ENCODE results near the gene GPR171.

Gene GPR171

DNA sequence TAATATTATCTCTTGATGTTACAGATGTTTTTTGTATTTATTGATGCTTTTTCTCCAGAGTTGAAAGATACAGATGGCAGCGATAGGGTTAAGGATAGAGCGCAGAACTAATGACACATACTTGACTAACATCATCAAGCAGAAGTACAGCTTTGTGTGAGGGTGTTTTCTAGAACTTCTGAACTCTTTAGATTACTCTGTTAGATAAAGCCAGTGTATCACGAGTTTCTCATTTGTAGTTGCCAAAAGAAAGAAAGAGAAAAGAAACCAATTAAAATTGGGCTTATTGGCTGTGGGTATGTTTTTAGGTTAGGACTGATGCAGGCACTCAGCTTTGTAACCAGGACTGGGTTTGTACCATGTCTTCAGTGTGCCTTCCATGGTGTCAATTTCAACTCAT is 6.6 kb upstream of the GPR171 start:
- H3K4me3 ChIP-seq (ENCODE audit: low read length) = no peak overlapping the region
- H3K4me1 ChIP-seq (ENCODE audit: control insufficient read depth, insufficient read depth, low read length) = peaks cover 16% of the 10 kb centered on the region
- no peak overlapping the region for H3K9ac ChIP-seq (ENCODE audit: low read length)
- H3K27me3 ChIP-seq (ENCODE audit: control insufficient read depth, insufficient read depth, low read length) = no peaks in the 10 kb centered on the region
- no peaks in the 10 kb centered on the region for H3K36me3 ChIP-seq (ENCODE audit: control insufficient read depth, insufficient read depth, low read length)
- H3K9me3 ChIP-seq (ENCODE audit: control insufficient read depth, low read length) = no peaks in the 10 kb centered on the region

DNA sequence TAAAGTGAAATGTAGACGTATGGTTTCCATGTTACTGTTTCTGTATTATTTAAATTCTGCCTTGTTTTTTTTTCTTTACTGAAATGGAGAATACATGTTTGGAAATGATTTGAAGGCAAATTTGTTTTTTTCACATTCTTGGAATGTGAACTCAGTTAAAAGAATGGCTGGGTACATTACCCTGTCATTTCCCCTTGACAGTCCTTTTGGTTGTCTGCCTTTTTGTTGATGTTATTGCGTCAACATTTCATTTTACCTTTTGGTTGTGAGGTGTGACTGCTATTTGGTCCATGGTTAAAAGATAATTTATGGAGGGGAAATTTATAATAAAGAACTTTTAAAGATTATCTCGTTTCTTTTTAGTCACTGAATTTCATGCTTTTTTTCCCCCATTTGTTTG is 3.2 kb upstream of the GPR171 start:
- Histone ChIP-seq H3K9ac (ENCODE audit: low read length) (no peak overlapping the region), H3K4me1 (ENCODE audit: control insufficient read depth, insufficient read depth, low read length) (peaks cover 15% of the 10 kb centered on the region), H3K9me3 (ENCODE audit: control insufficient read depth, low read length) (no peaks in the 10 kb centered on the region), H3K36me3 (ENCODE audit: control insufficient read depth, insufficient read depth, low read length) (no peaks in the 10 kb centered on the region), H3K27me3 (ENCODE audit: control insufficient read depth, insufficient read depth, low read length) (no peaks in the 10 kb centered on the region), H3K4me3 (ENCODE audit: low read length) (no peak overlapping the region)

DNA sequence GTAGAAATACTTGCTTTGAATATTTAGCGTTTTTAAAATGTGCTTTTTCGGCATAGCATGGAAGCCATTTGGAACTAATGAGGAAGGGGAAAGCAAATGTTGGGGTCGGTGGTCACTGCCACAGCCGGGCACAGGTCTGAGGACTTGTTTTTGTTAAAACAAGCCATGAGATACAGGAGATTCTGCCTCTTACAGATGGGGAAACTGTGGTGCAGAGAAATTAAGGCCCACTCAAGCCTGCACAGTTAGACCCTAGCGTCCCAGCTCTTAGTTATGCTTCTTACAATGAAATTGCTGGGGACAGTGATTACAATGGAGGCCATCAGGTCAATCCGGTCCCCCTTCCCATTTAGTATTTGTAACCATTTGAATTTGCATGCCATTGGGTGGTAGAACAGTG is 2.5 kb upstream of the GPR171 start:
- Histone ChIP-seq H3K9me3 (ENCODE audit: control insufficient read depth, low read length) (no peaks in the 10 kb centered on the region), H3K27me3 (ENCODE audit: control insufficient read depth, insufficient read depth, low read length) (no peaks in the 10 kb centered on the region), H3K4me1 (ENCODE audit: control insufficient read depth, insufficient read depth, low read length) (peaks cover 8% of the 10 kb centered on the region), H3K9ac (ENCODE audit: low read length) (no peak overlapping the region), H3K4me3 (ENCODE audit: low read length) (no peak overlapping the region), H3K36me3 (ENCODE audit: control insufficient read depth, insufficient read depth, low read length) (no peaks in the 10 kb centered on the region)

DNA sequence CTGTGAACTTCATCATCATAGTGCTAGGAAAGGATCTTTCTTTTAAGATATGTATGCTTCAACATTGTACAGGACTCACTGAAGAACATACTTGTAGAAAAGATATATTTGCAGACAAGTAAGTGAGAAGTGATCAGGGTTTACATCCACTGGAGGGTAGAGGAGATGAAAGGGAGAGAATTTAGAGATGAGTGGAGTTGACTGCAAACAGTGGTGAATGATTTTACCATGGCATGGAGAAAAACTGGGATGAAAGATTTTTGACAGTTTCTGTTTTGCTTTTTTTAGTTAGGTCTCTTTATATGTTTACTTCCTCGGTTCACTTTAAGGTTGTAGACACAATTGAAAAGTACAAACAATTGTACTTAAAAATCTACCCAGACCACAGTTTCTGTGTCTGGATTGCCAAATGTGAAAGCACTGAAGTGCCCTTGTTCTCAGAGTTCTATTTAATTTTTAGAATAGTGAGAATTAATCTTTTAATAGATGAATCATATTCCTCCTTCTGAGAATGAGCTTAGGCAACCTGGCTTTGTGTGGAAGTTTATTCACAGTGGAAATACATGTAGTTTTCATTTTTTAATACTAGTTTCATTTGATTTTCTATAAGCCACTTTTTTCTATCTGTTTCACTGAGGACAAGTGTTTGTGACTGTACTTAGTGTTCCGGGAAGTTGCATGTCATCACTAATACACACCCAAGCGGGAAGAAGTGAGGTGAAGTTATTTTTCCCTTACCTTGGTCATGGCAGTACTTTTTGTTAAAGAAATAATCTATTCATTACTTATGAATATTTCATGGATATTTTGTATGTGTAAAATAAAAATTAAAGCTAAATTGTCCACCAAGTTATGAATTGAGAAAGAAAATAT is 1.8 kb upstream of the GPR171 start:
- no peaks in the 10 kb centered on the region for H3K36me3 ChIP-seq (ENCODE audit: control insufficient read depth, insufficient read depth, low read length)
- H3K27me3 ChIP-seq (ENCODE audit: control insufficient read depth, insufficient read depth, low read length) = no peaks in the 10 kb centered on the region
- peaks cover 1% of the 10 kb centered on the region for H3K4me1 ChIP-seq (ENCODE audit: control insufficient read depth, insufficient read depth, low read length)
- no peak overlapping the region for H3K4me3 ChIP-seq (ENCODE audit: low read length)
- no peaks in the 10 kb centered on the region for H3K9me3 ChIP-seq (ENCODE audit: control insufficient read depth, low read length)
- H3K9ac ChIP-seq (ENCODE audit: low read length) = no peak overlapping the region

DNA sequence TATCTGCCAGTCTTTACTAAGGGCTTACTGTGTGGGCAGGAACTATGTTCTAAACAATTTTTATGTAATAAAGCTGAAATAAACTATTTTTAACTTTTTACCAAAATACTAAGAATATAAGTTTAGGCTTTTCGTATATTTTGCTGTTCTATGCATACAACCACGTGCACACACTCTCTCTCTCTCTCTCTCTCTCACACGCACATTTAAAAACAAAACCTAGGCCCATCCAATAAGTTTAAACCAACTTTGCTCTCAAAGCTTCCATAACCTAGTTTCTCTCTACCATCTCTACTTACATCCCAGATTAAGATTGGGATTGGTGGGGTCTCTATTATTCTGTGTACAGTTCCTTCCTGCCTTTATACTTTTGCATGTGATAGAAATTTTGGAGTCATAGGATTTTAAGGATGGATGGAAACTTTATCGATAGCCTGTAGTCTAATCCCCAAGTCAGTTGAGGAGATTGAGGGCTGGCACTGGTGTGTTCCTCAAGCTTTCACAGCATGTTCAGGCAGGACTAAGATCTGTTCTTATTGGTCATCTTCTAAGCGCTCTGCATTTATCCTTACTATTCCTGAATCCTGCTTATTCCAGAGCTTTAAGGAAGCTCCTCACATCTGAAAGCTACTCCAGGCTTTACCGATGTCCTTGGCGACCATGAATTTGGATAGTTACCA is 1.8 kb downstream of the GPR171 start:
- Histone ChIP-seq H3K9ac (ENCODE audit: low read length) (no peak overlapping the region), H3K36me3 (ENCODE audit: control insufficient read depth, insufficient read depth, low read length) (no peaks in the 10 kb centered on the region), H3K4me3 (ENCODE audit: low read length) (no peak overlapping the region), H3K9me3 (ENCODE audit: control insufficient read depth, low read length) (no peaks in the 10 kb centered on the region), H3K27me3 (ENCODE audit: control insufficient read depth, insufficient read depth, low read length) (no peaks in the 10 kb centered on the region), H3K4me1 (ENCODE audit: control insufficient read depth, insufficient read depth, low read length) (no peaks in the 10 kb centered on the region)

DNA sequence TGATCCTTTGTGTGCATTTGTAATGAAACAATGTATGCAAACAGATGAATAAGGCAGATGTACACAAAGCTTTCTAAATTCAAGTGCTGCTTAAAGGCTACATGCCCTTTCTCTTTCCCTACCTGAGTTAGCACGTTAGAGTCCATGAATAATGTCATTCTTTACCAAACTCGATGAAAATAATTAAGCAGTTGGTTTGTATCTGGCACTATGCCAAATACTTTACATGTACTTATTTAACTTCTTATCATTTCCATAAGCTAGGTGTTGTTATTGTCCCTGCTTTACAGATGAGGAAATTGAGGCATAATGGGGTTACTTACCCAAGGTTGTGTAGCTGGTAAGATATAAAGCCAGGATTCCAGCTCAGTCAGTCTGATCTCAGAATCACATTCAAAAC is 2.4 kb downstream of the GPR171 start:
- H3K4me1 ChIP-seq (ENCODE audit: control insufficient read depth, insufficient read depth, low read length) = no peaks in the 10 kb centered on the region
- H3K27me3 ChIP-seq (ENCODE audit: control insufficient read depth, insufficient read depth, low read length) = no peaks in the 10 kb centered on the region
- H3K9me3 ChIP-seq (ENCODE audit: control insufficient read depth, low read length) = no peaks in the 10 kb centered on the region
- H3K36me3 ChIP-seq (ENCODE audit: control insufficient read depth, insufficient read depth, low read length) = no peaks in the 10 kb centered on the region
- no peak overlapping the region for H3K9ac ChIP-seq (ENCODE audit: low read length)
- no peak overlapping the region for H3K4me3 ChIP-seq (ENCODE audit: low read length)

DNA sequence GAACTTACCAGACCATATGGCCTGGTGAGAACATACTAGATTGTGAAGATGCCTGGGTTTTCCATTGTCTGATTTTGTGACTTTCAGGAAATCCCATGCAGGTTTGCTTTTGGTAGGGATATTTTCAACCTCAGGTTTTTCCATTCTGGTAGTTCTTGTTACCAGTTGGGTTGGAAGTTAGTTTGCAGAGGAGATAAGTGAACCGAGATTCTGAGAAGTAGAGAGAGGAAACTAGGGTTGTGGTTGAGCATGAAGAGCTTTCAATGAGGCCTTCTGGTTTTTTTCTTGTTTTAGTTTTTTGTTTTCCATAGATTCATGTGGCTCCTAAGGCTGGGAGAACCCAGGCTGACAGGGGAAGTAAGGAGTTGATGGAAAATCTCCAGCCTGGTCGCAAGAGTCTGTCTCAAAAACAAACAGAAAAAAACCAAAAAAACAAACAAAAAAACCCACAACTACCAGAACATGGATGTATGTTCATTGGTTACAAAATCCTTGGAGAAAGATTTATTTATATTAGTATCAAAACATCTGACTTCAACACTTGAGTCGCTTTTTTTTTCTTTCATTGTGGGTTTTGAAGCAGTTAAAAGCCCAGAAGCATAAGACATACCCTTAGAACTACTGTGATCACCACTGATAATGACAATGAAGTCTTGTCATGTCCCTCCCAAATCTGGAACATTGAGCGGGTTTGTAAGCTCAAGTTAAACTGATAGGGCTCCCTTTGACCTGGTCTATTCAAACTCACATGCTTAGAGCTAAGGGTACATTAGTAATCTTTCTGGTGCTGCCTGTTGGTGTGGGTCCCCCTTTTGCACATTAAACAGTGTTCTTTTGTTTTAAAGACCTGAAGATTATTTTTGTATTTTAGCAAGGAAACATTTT is 3.2 kb downstream of the GPR171 start:
- Histone ChIP-seq H3K4me1 (ENCODE audit: control insufficient read depth, insufficient read depth, low read length) (no peaks in the 10 kb centered on the region), H3K27me3 (ENCODE audit: control insufficient read depth, insufficient read depth, low read length) (no peaks in the 10 kb centered on the region), H3K36me3 (ENCODE audit: control insufficient read depth, insufficient read depth, low read length) (no peaks in the 10 kb centered on the region), H3K4me3 (ENCODE audit: low read length) (no peak overlapping the region), H3K9me3 (ENCODE audit: control insufficient read depth, low read length) (no peaks in the 10 kb centered on the region), H3K9ac (ENCODE audit: low read length) (no peak overlapping the region)

DNA sequence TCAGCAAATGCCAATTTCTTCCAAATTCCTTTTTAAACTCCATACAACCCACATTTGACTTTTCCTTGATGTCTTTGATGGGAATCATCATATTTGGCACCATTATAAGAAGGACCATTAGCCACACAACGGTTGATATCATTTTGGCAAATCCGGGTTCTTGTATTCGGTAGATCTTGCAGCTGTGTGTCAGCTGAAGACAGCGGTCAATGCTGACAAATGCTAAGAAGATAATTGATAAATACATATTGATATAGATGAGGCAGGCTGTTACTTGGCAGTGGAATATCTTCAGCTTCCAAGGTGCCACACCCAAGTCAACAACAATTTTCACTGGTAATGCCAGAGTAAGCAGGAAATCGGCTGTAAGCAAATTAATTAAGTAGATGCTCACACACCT is 4.2 kb downstream of the GPR171 start:
- no peak overlapping the region for H3K4me3 ChIP-seq (ENCODE audit: low read length)
- no peaks in the 10 kb centered on the region for H3K9me3 ChIP-seq (ENCODE audit: control insufficient read depth, low read length)
- no peaks in the 10 kb centered on the region for H3K36me3 ChIP-seq (ENCODE audit: control insufficient read depth, insufficient read depth, low read length)
- H3K4me1 ChIP-seq (ENCODE audit: control insufficient read depth, insufficient read depth, low read length) = no peaks in the 10 kb centered on the region
- no peaks in the 10 kb centered on the region for H3K27me3 ChIP-seq (ENCODE audit: control insufficient read depth, insufficient read depth, low read length)
- no peak overlapping the region for H3K9ac ChIP-seq (ENCODE audit: low read length)

DNA sequence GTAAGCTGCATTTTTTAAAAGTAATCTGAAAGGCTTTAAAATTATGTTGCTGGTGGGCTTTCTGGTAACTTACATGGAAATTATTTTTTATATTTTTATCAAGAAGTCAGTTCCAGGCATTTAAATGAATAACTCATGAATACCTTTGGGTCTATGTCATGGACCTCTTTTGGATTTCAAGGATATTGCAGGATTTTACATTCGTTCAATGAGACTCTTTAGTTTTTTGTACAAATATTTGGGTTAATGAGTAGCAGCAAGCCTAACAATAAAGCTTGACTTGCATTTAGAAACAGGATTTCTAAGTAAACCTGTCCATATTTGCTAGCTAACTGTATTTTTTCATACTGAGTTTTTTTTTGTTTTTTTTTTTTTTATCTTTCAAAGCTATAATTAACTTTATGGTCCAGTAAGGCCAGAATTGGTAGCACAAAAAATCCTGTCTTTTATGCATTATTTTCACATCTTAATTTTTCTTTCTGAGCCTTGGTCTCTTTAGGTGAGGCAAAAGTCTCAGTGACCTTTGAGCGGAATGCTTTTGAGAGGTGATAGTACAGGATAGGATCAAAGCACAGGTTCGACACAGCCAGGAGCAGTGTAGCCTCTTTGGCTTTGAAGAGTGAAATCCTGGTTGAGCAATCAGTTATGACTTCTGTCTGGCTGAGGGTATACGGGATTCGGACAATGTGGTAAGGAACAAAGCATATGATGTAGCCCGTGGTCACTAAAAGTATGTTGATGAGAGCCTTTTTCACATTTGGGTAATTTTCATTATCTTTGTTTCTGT is 4.8 kb downstream of the GPR171 start:
- no peak overlapping the region for H3K4me3 ChIP-seq (ENCODE audit: low read length)
- H3K36me3 ChIP-seq (ENCODE audit: control insufficient read depth, insufficient read depth, low read length) = no peaks in the 10 kb centered on the region
- H3K27me3 ChIP-seq (ENCODE audit: control insufficient read depth, insufficient read depth, low read length) = no peaks in the 10 kb centered on the region
- H3K9me3 ChIP-seq (ENCODE audit: control insufficient read depth, low read length) = no peaks in the 10 kb centered on the region
- no peaks in the 10 kb centered on the region for H3K4me1 ChIP-seq (ENCODE audit: control insufficient read depth, insufficient read depth, low read length)
- no peak overlapping the region for H3K9ac ChIP-seq (ENCODE audit: low read length)

DNA sequence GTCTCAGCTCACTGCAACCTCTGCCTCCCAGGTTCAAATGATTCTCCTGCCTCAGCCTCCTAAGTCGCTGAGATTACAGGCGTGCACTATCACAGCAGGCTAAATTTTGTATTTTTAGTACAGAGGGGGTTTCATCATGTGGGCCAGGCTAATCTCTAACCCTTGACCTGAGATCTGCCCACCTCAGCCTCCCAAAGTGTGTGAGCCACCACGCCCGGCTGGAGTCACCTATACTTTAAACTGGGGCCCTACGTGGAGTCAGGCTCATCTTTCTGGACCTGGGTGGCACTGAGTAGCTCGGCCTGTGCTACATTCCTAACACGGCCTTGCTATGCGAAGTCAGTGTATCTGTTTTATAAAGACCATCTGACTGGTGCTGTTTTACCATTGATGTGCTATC is 5.8 kb downstream of the GPR171 start:
- Histone ChIP-seq H3K9ac (ENCODE audit: low read length) (no peak overlapping the region), H3K4me3 (ENCODE audit: low read length) (no peak overlapping the region), H3K4me1 (ENCODE audit: control insufficient read depth, insufficient read depth, low read length) (no peaks in the 10 kb centered on the region), H3K36me3 (ENCODE audit: control insufficient read depth, insufficient read depth, low read length) (no peaks in the 10 kb centered on the region), H3K27me3 (ENCODE audit: control insufficient read depth, insufficient read depth, low read length) (no peaks in the 10 kb centered on the region), H3K9me3 (ENCODE audit: control insufficient read depth, low read length) (no peaks in the 10 kb centered on the region)

DNA sequence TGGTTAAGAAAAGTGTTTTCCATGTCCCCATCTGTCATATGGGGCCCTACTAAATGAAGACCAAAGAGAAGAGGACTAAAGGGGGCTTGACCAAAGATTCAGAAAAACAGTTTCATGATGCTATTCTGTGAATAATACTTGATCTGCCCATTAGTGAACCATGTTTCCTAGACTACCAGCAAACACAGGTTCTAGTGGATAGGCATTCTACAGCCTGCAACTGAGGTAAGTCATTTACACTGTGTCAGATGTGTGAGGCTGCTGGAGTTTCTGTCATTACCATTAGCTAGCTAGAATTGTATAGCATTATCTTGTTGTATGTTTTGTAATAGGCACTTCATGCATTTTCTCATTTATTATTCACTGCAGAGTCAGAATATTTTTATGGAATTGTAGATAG is 6.6 kb downstream of the GPR171 start:
- no peak overlapping the region for H3K9ac ChIP-seq (ENCODE audit: low read length)
- no peaks in the 10 kb centered on the region for H3K36me3 ChIP-seq (ENCODE audit: control insufficient read depth, insufficient read depth, low read length)
- no peak overlapping the region for H3K4me3 ChIP-seq (ENCODE audit: low read length)
- no peaks in the 10 kb centered on the region for H3K9me3 ChIP-seq (ENCODE audit: control insufficient read depth, low read length)
- H3K27me3 ChIP-seq (ENCODE audit: control insufficient read depth, insufficient read depth, low read length) = no peaks in the 10 kb centered on the region
- H3K4me1 ChIP-seq (ENCODE audit: control insufficient read depth, insufficient read depth, low read length) = no peaks in the 10 kb centered on the region
